Vagina (tissue), 2 donors: Measurements from ENCODE around the gene RPS6KA2. TPM values are rescaled to one million over a fixed set of nuclear protein-coding genes. Genes with fewer than 3 reads are reported as not detected.
A peak's percentile ranks its signal among the peaks of the same experiment; 100 is the strongest.

ENCODE experiments used
- DNase-seq, 2 donors: peaks; one replicate each; pipeline ENCODE4 v3.0.0-alpha.2; 2017; ENCODE audit errors: extremely low spot score in 2 of 2
- H3K27ac ChIP-seq: fragments of 200-600 bp; sonication (generic); one replicate; pipeline ENCODE4 v1.5.1; 2019
- H3K27me3 ChIP-seq: fragments of 200-600 bp; sonication (generic); one replicate; pipeline ENCODE4 v1.5.1; 2019
- H3K36me3 ChIP-seq, 2 donors: fragments of 200-600 bp; sonication (generic); one replicate each; pipeline ENCODE4 v1.5.1; 2017 to 2019
- H3K4me1 ChIP-seq: fragments of 200-600 bp; sonication (generic); one replicate; pipeline ENCODE4 v1.5.1; 2019
- H3K4me3 ChIP-seq, 2 donors: fragments of 200-600 bp; sonication (generic); 1 replicate in 1 of 2; 2 replicates in 1 of 2; pipeline ENCODE4 v1.5.1; 2016 to 2019
- H3K9me3 ChIP-seq: fragments of 200-600 bp; sonication (generic); one replicate; pipeline ENCODE4 v1.5.1; 2019
- CTCF ChIP-seq, 3 experiments: fragments of 450-650 bp in 2 of 3; fragments of 200-600 bp in 1 of 3; sonication (generic) in 1 of 3; IDR thresholded peaks; one replicate each; pipeline ENCODE4 v1.5.1; 2017 to 2019; ENCODE audit warnings: antibody characterized with exemption in 3 of 3, mild to moderate bottlenecking in 2 of 3, moderate library complexity in 2 of 3
- POLR2A ChIP-seq, 2 donors: fragments of 450-650 bp; IDR thresholded peaks; one replicate each; pipeline ENCODE4 v1.6.1; 2017; ENCODE audit warnings: antibody characterized with exemption in 2 of 2, mild to moderate bottlenecking in 2 of 2, moderate library complexity in 2 of 2
- POLR2AphosphoS5 ChIP-seq, 2 donors: sonication (generic); formaldehyde crosslinking; IDR thresholded peaks; one replicate each; pipeline ENCODE4 v1.9.0; 2017; ENCODE audit warnings: antibody characterized with exemption in 2 of 2, mild to moderate bottlenecking in 2 of 2, low read depth in 1 of 2; ENCODE audit not compliant: insufficient read depth in 1 of 2
- intact Hi-C: fragments of 100-400 bp; cut with DNase I; formaldehyde crosslinking; loops from one replicate; pipeline ENCODE4 v1.15.1; 2023
- total RNA-seq: library from RNA; depleted of rRNA; stranded (reverse); fragments of >200 nt; gene quantifications from one replicate; pipeline ENCODE4 v1.2.3, GENCODE V29; 2016

RPS6KA2 gene
- total RNA-seq, 1 donor from 2014 or later, result 65.1 TPM

DNA sequence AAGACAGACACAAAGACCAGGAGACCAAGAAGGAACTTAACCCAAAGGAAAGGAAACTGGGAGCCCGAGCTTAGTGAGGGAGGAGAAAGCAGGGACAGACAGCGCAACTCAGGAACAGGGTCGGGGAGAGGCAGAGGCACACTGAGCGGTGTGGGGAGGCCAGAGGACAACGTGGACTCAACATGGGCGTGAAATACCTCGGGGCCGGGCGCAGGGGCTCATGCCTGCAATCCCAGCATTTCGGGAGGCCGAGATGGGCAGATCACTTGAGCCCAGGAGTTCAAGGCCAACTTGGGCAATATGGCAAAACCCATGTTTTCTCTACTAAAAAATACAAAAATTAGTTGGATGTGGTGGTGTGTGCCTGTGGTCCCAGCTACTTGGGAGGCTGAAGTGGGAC lies 5.7 kb upstream of the RPS6KA2 start:
- no peak for DNase-seq
- Histone ChIP-seq H3K4me1 (peaks cover 31% of the 10 kb centered on the region), H3K36me3 (no peaks in the 10 kb centered on the region), H3K9me3 (no peaks in the 10 kb centered on the region), H3K27ac (no peak overlapping the region), H3K27me3 (no peaks in the 10 kb centered on the region), H3K4me3 (no peak overlapping the region)
- no peak for TF ChIP-seq POLR2A (IDR thresholded peaks at IDR 0.05)
- no peak for TF ChIP-seq POLR2AphosphoS5 (IDR thresholded peaks at IDR 0.05; ENCODE audit: insufficient read depth in 1 of 2, low read depth in 1 of 2)
- TF ChIP-seq CTCF (IDR thresholded peaks at IDR 0.05), result no peak
- intact Hi-C loops, result no loop called here

DNA sequence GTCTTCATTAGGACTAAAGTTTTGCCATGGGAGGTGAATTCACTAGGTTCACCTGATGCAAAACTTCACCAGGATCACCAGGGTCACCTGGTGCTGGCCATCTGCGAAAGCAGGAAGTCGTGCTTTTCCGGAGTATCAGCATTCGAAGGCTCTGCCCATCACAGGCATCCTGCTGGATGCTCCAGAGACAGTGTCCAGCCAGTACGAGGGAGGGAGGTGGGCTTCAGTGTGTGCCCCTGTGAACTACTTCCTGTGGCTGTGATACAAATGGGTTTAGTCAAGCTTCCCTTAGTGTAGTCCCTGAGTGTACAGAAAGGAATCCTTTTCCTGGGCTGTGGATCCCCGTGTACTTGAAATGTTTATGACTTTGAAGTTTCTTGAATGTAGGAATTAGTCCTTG lies 3.4 kb upstream of the RPS6KA2 start:
- no peak for TF ChIP-seq CTCF (IDR thresholded peaks at IDR 0.05)
- no peak for TF ChIP-seq POLR2A (IDR thresholded peaks at IDR 0.05)
- no peak for TF ChIP-seq POLR2AphosphoS5 (IDR thresholded peaks at IDR 0.05; ENCODE audit: insufficient read depth in 1 of 2, low read depth in 1 of 2)
- peaks cover 28% of the 10 kb centered on the region for H3K4me1 ChIP-seq
- no peaks in the 10 kb centered on the region for H3K36me3 ChIP-seq
- no peak for DNase-seq
- intact Hi-C loops, result no loop called here
- no peak overlapping the region for H3K4me3 ChIP-seq
- H3K27ac ChIP-seq, result no peak overlapping the region
- no peaks in the 10 kb centered on the region for H3K27me3 ChIP-seq
- H3K9me3 ChIP-seq, result no peaks in the 10 kb centered on the region

DNA sequence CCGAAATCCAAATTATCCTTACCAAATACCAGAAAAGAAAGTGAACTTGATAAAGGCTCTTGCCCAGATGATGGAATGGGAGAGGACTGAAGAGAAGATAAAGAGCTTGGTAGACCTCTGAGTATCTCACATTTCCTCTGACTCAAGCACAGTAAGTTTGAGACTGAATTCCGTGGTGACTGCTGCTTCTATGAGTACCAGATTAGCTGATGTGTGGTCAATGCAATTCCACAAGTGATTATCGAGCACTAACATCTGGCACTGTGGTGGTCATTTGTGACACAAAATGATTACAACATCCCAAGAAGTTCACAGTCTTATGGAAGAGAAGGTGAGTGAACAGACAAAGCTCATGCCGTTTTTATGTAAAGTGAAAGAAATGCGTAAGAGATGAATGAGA lies 2.6 kb upstream of the RPS6KA2 start:
- Histone ChIP-seq H3K27ac (no peak overlapping the region), H3K36me3 (no peaks in the 10 kb centered on the region), H3K9me3 (no peaks in the 10 kb centered on the region), H3K4me1 (peaks cover 36% of the 10 kb centered on the region), H3K4me3 (no peak overlapping the region), H3K27me3 (no peaks in the 10 kb centered on the region)
- no peak for DNase-seq
- intact Hi-C loops, result loop anchor here (5.0 kb wide), 1 partner anchor 247 kb away; the partner anchor contains the start of gene MPC1
- no peak for TF ChIP-seq CTCF (IDR thresholded peaks at IDR 0.05)
- TF ChIP-seq POLR2AphosphoS5 (IDR thresholded peaks at IDR 0.05; ENCODE audit: insufficient read depth in 1 of 2, low read depth in 1 of 2), result no peak
- TF ChIP-seq POLR2A (IDR thresholded peaks at IDR 0.05), result no peak

DNA sequence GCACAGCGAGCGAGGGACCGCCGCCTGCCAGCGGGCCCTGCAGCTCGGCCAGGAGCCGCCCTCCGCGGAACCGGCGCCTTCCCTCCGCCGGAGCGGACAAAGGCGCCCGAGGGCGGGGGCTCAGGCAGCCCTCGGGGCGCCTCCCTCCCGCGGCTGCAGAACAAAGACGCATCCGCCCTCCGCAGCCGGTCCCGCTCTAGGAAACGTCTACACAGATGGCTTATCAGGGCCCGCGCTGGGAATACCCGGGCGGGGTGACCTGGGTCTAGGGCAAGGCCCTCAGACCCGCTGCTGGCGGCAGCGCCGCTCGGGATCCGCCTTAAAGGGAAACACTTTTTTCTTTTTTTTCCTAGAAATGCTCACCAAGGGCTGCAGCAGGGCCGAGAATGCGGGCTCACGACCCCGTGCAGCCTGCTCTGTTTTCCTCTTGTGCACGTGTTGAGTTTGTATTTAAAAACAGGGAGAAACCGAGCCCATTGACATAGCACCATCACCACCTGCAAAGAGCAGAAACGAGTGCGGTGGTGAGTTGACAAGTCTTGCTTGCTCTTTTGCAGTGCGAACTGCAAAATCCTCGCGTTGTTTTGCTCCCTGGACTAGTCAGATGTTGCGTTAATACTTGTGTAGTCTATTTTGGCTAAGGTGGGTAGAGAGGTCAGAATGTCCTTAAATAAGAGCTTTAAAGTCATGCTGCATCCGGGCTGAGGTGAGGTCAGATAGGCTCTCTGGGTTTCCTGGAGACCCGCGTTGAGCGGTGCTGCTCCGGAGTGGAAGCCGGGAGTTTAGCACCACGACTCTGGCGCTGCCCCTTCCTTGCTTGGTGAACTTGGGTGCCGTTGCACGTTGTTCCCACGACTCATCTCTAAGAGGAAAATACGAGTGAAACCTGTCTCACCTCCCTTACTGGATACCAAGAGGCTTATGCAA lies 1.1 kb upstream of the RPS6KA2 start:
- no peak for TF ChIP-seq CTCF (IDR thresholded peaks at IDR 0.05)
- peak; percentile 16 to 66 for TF ChIP-seq POLR2AphosphoS5 (IDR thresholded peaks at IDR 0.05; ENCODE audit: insufficient read depth in 1 of 2, low read depth in 1 of 2)
- no peak for TF ChIP-seq POLR2A (IDR thresholded peaks at IDR 0.05)
- intact Hi-C loops, result loop anchor here (5.0 kb wide), 1 partner anchor 246 kb away; the partner anchor contains the start of gene MPC1
- peak overlapping the region; percentile 64 to 84 for H3K4me3 ChIP-seq
- H3K9me3 ChIP-seq, result no peaks in the 10 kb centered on the region
- no peaks in the 10 kb centered on the region for H3K27me3 ChIP-seq
- no peaks in the 10 kb centered on the region for H3K36me3 ChIP-seq
- DNase-seq, result no peak
- peaks cover 48% of the 10 kb centered on the region for H3K4me1 ChIP-seq
- peak overlapping the region; percentile 86 for H3K27ac ChIP-seq
